PC-3 (cell line): ENCODE measurements around the gene EXOSC10.

ENCODE experiments used
- CTCF ChIP-seq: fragments of 300-600 bp; sonication (generic); conservative IDR thresholded peaks from 2 replicates; pipeline ENCODE4 v1.5.1; 2017; ENCODE audit warnings: antibody characterized with exemption, low read depth, mild to moderate bottlenecking, low read length
- EZH2 ChIP-seq: fragments of 300-600 bp; sonication (generic); IDR thresholded peaks from one replicate; pipeline ENCODE4 v1.6.1; 2017; ENCODE audit warnings: antibody characterized with exemption, mild to moderate bottlenecking, low read length; ENCODE audit not compliant: unreplicated experiment
- EZH2phosphoT487 ChIP-seq: fragments of 300-600 bp; sonication (generic); IDR thresholded peaks from 2 replicates; pipeline ENCODE4 v1.6.1; 2018; ENCODE audit warnings: mild to moderate bottlenecking, antibody characterized with exemption, low read length, borderline replicate concordance

DNA sequence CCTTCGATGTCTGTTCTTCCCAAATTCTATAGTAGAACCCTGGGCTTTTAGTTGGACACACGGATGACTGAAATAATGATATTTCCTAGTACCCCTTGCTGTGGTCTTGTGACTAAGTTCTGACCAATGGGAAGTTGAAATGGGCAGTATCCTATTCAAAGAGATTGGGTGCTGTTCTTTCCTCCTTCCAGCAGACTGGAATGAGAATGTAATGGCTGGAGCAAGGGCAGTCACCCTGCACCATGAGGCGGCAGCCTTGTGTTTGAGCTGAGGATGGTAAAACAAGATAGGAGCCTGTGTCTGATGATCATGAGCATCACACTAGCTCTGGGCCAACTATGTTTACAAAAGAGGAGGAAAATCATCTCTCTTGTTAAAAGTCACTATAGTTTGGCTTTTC is 34.7 kb downstream of the EXOSC10 start:
- TF ChIP-seq CTCF = no peak
- no peak for TF ChIP-seq EZH2
- no peak for TF ChIP-seq EZH2phosphoT487
